Mucosa of descending colon (tissue), 3 donors: ENCODE data around the gene MUC15. TPM values are rescaled to one million over a fixed set of nuclear protein-coding genes. Genes with fewer than 3 reads are reported as not detected.

ENCODE experiments used
- ATAC-seq: fragments of 200-7000 bp; cut with Tn5 transposase; one replicate; pipeline ENCODE4 v1.9.1; 2020; ENCODE audit warnings: mild to moderate bottlenecking, moderate library complexity
- DNase-seq, 3 donors: peaks; one replicate each; pipeline ENCODE4 v3.0.0-alpha.2; 2020
- H3K36me3 ChIP-seq: fragments of 200-600 bp; one replicate; pipeline ENCODE4 v1.8.0; 2021; ENCODE audit warnings: low read depth, mild to moderate bottlenecking
- H3K4me1 ChIP-seq: fragments of 200-600 bp; one replicate; pipeline ENCODE4 v1.8.0; 2021; ENCODE audit warnings: low read depth, mild to moderate bottlenecking
- H3K4me3 ChIP-seq: fragments of 200-600 bp; one replicate; pipeline ENCODE4 v1.8.0; 2021; ENCODE audit warnings: mild to moderate bottlenecking
- H3K9me3 ChIP-seq: fragments of 200-600 bp; one replicate; pipeline ENCODE4 v1.8.0; 2021; ENCODE audit warnings: mild to moderate bottlenecking
- intact Hi-C, 2 donors: fragments of 100-400 bp; cut with DNase I in 1 of 2; cut with micrococcal nuclease in 1 of 2; formaldehyde crosslinking; loops; one replicate each; pipeline versions ENCODE4 v1.11.0 to v1.11.1; 2022; cut with DNase I, micrococcal nuclease
- total RNA-seq, 3 donors: library from RNA; stranded (reverse); fragmentation: NEBNext Ultra II Directional in 2 of 3; extraction: Animal tissue kit (Norgen Biotek cat#: 25700) in 2 of 3; gene quantifications; one replicate each; pipeline versions ENCODE4 v1.2.1 to v1.2.4, GENCODE V29; 2021 to 2023
- TF ChIP-seq, protein P1 (sequence below): fragments of 200-600 bp; IDR thresholded peaks from one replicate; pipeline ENCODE4 v1.8.0; 2022; ENCODE audit warnings: antibody characterized with exemption, mild to moderate bottlenecking
- donor health status: DM: no; HTN: no; CAD: no; lungs with moderate emphysema.
- donor health status: DM: no; HTN: no; CAD: no.
- donor health status: DM: no; HTN: yes; CAD: no.

The MUC15 gene
- total RNA-seq, 3 donors from 2014 or later, result not detected

DNA sequence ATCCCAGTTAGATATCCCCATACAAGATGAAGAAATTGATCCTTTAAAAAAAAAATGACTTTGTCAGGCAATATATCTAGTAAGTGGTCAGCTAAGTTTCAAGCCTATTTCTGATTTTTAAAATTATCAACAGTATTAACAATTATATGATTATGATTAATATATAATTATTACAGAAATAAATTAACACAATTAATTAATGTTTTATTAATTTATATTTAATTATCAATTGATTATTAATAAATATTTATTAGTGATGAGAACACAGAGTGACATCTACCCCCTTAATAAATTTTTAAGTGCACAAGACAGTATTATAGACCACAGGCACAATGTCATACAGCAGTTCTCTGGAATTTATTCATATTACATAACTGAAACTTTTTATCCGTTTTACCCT is 22.0 kb downstream of the MUC15 start:
- DNase-seq, result no peak

DNA sequence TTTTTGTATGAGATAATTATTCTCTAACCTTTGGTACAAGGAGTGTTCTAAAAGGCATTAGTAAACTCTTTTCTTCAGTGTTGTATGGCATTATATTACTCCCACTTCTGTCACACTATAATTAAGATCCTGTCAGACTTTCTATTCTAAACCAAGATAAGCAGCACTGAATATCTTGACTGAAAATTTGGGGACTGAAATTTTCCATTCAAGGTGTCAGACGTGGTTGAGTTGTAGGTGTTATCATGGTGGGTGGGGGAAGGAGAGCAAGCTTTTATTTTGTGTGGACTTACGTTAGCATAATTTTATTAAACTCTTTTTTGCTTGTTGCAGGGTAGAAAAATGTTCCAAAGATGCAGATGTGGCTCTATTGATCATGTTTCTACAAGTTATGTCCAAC is 22.9 kb downstream of the MUC15 start:
- DNase-seq (no peak), ATAC-seq (no peak)
- Histone ChIP-seq H3K4me3 (no peak overlapping the region), H3K36me3 (no peaks in the 10 kb centered on the region), H3K4me1 (no peaks in the 10 kb centered on the region), H3K9me3 (no peaks in the 10 kb centered on the region)
- TF ChIP-seq, protein P1, sequence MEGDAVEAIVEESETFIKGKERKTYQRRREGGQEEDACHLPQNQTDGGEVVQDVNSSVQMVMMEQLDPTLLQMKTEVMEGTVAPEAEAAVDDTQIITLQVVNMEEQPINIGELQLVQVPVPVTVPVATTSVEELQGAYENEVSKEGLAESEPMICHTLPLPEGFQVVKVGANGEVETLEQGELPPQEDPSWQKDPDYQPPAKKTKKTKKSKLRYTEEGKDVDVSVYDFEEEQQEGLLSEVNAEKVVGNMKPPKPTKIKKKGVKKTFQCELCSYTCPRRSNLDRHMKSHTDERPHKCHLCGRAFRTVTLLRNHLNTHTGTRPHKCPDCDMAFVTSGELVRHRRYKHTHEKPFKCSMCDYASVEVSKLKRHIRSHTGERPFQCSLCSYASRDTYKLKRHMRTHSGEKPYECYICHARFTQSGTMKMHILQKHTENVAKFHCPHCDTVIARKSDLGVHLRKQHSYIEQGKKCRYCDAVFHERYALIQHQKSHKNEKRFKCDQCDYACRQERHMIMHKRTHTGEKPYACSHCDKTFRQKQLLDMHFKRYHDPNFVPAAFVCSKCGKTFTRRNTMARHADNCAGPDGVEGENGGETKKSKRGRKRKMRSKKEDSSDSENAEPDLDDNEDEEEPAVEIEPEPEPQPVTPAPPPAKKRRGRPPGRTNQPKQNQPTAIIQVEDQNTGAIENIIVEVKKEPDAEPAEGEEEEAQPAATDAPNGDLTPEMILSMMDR, result no peak
- intact Hi-C loops, result no loop called here

More for the DNA sequence above, 22.0 kb downstream of the MUC15 start:
- H3K9me3 ChIP-seq, result no peaks in the 10 kb centered on the region
- no peak for ATAC-seq
- no peak overlapping the region for H3K4me3 ChIP-seq
- no peaks in the 10 kb centered on the region for H3K4me1 ChIP-seq
- intact Hi-C loops, result no loop called here
- H3K36me3 ChIP-seq, result no peaks in the 10 kb centered on the region
- TF ChIP-seq, protein P1, result no peak

DNA sequence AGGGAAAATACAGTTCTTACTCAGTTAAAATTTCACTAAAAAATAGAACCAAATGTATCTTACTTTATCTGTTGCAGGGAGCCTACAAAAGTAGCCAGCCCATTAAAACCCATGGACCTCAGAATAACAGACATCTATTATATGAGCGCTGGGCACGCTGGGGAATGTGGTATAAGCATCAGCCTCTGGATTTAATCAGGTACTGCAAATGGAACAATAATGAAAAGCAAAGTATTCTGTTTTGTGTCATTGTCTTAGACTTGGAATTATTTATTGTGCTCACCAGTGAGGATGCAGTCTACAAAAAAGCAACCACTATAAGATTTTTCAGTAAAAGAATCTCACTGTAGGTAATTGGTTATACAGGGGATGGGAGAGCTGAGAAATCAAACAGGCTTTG is 30.2 kb downstream of the MUC15 start:
- Histone ChIP-seq H3K4me1 (no peaks in the 10 kb centered on the region), H3K4me3 (no peak overlapping the region), H3K9me3 (no peaks in the 10 kb centered on the region), H3K36me3 (no peaks in the 10 kb centered on the region)
- DNase-seq, result no peak
- ATAC-seq, result no peak
- TF ChIP-seq, protein P1, result no peak
- intact Hi-C loops, result no loop called here

DNA sequence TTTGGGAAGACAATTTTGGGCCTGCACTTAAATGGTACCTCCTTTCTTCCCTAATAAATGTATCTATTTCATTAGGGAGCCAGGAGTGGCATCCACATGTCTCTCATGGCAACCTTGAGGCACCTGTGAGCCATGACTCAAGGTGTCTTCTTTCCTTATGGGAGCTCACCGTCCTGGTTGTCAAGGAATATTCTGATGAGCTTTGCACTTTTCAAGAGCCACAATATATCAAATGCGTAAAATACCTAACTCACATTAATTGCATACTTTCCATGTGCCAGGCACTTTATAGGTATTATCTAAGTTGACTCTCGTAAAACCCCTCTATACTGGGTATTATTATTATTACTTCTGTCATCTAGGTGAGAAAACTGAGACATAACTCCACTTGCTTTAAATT is 32.5 kb downstream of the MUC15 start:
- Histone ChIP-seq H3K4me3 (no peak overlapping the region), H3K36me3 (no peaks in the 10 kb centered on the region), H3K9me3 (no peaks in the 10 kb centered on the region), H3K4me1 (no peaks in the 10 kb centered on the region)
- DNase-seq (no peak), ATAC-seq (no peak)
- intact Hi-C loops, result no loop called here
- TF ChIP-seq, protein P1, result no peak

DNA sequence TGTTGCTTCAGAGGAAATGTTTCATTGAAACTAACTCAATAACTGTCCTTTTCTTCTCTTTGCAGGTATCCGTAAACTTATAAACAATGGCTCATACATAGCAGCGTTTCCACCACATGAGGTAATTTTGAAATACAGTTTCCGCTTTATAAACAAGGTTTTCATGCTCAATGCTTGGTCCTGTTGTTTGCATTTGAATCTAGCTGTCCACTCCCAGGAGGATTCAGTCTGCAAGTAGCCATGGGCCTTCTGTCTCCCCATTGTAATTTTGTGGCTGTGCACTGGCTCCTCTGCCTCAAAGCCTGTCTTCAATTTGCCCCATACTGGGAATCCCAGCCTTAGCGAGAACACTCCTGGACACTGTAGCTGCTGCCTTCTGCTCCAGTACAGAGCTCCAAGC is 34.7 kb downstream of the MUC15 start:
- ATAC-seq (no peak), DNase-seq (no peak)
- TF ChIP-seq, protein P1, result no peak
- no peaks in the 10 kb centered on the region for H3K36me3 ChIP-seq
- H3K4me3 ChIP-seq, result no peak overlapping the region
- H3K4me1 ChIP-seq, result no peaks in the 10 kb centered on the region
- no peaks in the 10 kb centered on the region for H3K9me3 ChIP-seq
- intact Hi-C loops, result no loop called here

DNA sequence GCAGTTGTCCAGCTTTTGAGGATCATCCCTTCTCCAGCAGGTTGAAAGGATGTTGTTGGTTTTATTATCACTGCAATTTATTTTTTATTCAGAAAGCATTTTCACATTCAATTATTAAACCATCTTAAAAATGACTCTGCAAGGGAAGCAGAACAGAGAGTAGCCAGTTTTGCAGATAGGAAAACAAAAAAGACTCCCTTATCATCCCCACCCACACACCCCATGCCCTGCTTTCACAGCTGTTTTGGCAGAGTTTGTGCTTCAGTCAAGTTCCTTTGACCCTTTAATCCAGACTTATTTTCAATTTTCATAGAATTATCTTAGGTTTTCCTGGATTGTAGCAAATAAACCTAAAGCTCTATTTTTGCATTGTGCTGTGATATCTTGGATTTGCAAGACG is 44.4 kb downstream of the MUC15 start:
- Histone ChIP-seq H3K4me3 (no peak overlapping the region), H3K9me3 (no peaks in the 10 kb centered on the region), H3K36me3 (no peaks in the 10 kb centered on the region), H3K4me1 (no peaks in the 10 kb centered on the region)
- ATAC-seq (no peak), DNase-seq (no peak)
- intact Hi-C loops, result no loop called here
- TF ChIP-seq, protein P1, result no peak
